GM18502 (cell line): Measurements from ENCODE around the gene EGFL6.
"Not testable (repeated sequence)": the region's sequence is repeated elsewhere in the genome, so short reads cannot be mapped to it uniquely, and the experiment has no call there.

Source experiments
- ATAC-seq: cut with Tn5 transposase; IDR thresholded peaks from one replicate; pipeline ENCODE4 v1.9.1; 2021; ENCODE audit warnings: mild to moderate bottlenecking; ENCODE audit not compliant: unreplicated experiment, poor library complexity

The EGFL6 gene

GRCh38 chrX:13587786-13588477 lies 18.5 kb downstream of the EGFL6 start:
- ATAC-seq = no peak

GRCh38 chrX:13590207-13590606 lies 20.8 kb downstream of the EGFL6 start:
- no peak for ATAC-seq

GRCh38 chrX:13590914-13591313 lies 21.5 kb downstream of the EGFL6 start:
- no peak for ATAC-seq

- ATAC-seq = no peak
Observed at GRCh38 chrX:13597874-13598273, 28.5 kb downstream of the EGFL6 start.

- ATAC-seq = no peak
Observed at GRCh38 chrX:13598877-13599276, 29.5 kb downstream of the EGFL6 start.

- ATAC-seq = no peak
Observed at GRCh38 chrX:13599491-13599890, 30.1 kb downstream of the EGFL6 start.

GRCh38 chrX:13605611-13606010 lies 36.2 kb downstream of the EGFL6 start:
- no peak for ATAC-seq

GRCh38 chrX:13607331-13607995 lies 38.1 kb downstream of the EGFL6 start:
- no peak for ATAC-seq

- ATAC-seq = no peak
Observed at GRCh38 chrX:13607996-13608365, 38.6 kb downstream of the EGFL6 start.

- ATAC-seq = no peak
Observed at GRCh38 chrX:13614154-13614553, 44.8 kb downstream of the EGFL6 start.

GRCh38 chrX:13620207-13620606 lies 50.8 kb downstream of the EGFL6 start:
- no peak for ATAC-seq

- ATAC-seq = no peak
Observed at GRCh38 chrX:13622401-13622964, 53.1 kb downstream of the EGFL6 start.

- ATAC-seq = no peak
Observed at GRCh38 chrX:13627306-13627705, 57.9 kb downstream of the EGFL6 start.

GRCh38 chrX:13637224-13637623 lies 67.8 kb downstream of the EGFL6 start:
- not testable (repeated sequence) for ATAC-seq

GRCh38 chrX:13638021-13638420 lies 68.6 kb downstream of the EGFL6 start:
- ATAC-seq = no peak

GRCh38 chrX:13638826-13639225 lies 69.4 kb downstream of the EGFL6 start:
- no peak for ATAC-seq

GRCh38 chrX:13641684-13642083 lies 72.3 kb downstream of the EGFL6 start:
- not testable (repeated sequence) for ATAC-seq

GRCh38 chrX:13645464-13646153 lies 76.2 kb downstream of the EGFL6 start:
- ATAC-seq = no peak

GRCh38 chrX:13646154-13646549 lies 76.8 kb downstream of the EGFL6 start:
- no peak for ATAC-seq

GRCh38 chrX:13647709-13648212 lies 78.4 kb downstream of the EGFL6 start:
- no peak for ATAC-seq

GRCh38 chrX:13648336-13648735 lies 78.9 kb downstream of the EGFL6 start:
- not testable (repeated sequence) for ATAC-seq
